Sigmoid colon (tissue), 7 donors: Measurements from ENCODE around the gene KDM4F. TPM values are rescaled to one million over a fixed set of nuclear protein-coding genes. Genes with fewer than 3 reads are reported as not detected.
"Not testable (repeated sequence)": the region's sequence is repeated elsewhere in the genome, so short reads cannot be mapped to it uniquely, and the experiment has no call there.

ENCODE experiments used
- DNase-seq: peaks from one replicate; pipeline ENCODE4 v3.0.0-alpha.2; 2019
- H3K27ac ChIP-seq, 4 donors: fragments of 200-600 bp; sonication (generic); one replicate each; pipeline ENCODE4 v1.5.1; 2016 to 2019; ENCODE audit warnings: mild to moderate bottlenecking in 1 of 4
- H3K27me3 ChIP-seq, 3 donors: fragments of 200-600 bp; sonication (generic); one replicate each; pipeline ENCODE4 v1.5.1; 2019; ENCODE audit warnings: mild to moderate bottlenecking in 1 of 3
- H3K36me3 ChIP-seq, 4 donors: fragments of 200-600 bp; sonication (generic); one replicate each; pipeline ENCODE4 v1.5.1; 2016 to 2019
- H3K4me1 ChIP-seq, 4 donors: fragments of 200-600 bp; sonication (generic); one replicate each; pipeline ENCODE4 v1.5.1; 2017 to 2019
- H3K4me3 ChIP-seq, 4 donors: fragments of 200-600 bp; sonication (generic); one replicate each; pipeline ENCODE4 v1.5.1; 2017 to 2019; ENCODE audit warnings: mild to moderate bottlenecking in 2 of 4, moderate library complexity in 1 of 4
- H3K9me3 ChIP-seq, 4 donors: fragments of 200-600 bp in 3 of 4; sonication (generic) in 3 of 4; one replicate each; pipeline versions ENCODE4 v1.5.1 to v1.6.1; 2013 to 2019
- CTCF ChIP-seq, 4 experiments: fragments of 450-650 bp in 3 of 4; fragments of 200-600 bp in 1 of 4; IDR thresholded peaks; one replicate each; pipeline ENCODE4 v1.5.1; 2016 to 2019; ENCODE audit warnings: antibody characterized with exemption in 4 of 4, mild to moderate bottlenecking in 3 of 4, moderate library complexity in 2 of 4
- EP300 ChIP-seq, 4 donors: sonication (generic); formaldehyde crosslinking; IDR thresholded peaks; one replicate each; pipeline ENCODE4 v1.6.1; 2017; ENCODE audit warnings: antibody characterized with exemption in 4 of 4
- POLR2A ChIP-seq, 2 donors: fragments of 450-650 bp; IDR thresholded peaks; one replicate each; pipeline ENCODE4 v1.6.1; 2016; ENCODE audit warnings: antibody characterized with exemption in 2 of 2, mild to moderate bottlenecking in 2 of 2, moderate library complexity in 2 of 2
- POLR2AphosphoS5 ChIP-seq, 4 donors: sonication (generic); formaldehyde crosslinking; IDR thresholded peaks; one replicate each; pipeline ENCODE4 v1.6.1; 2017; ENCODE audit warnings: antibody characterized with exemption in 4 of 4
- WGBS, 2 donors: extraction: QIAGEN DNeasy Blood & Tissue Kit; methylation state at CpG; one replicate each; pipeline ENCODE4 v1.1.7; 2013; 5-methylcytosine and 5-hydroxymethylcytosine counted together
- intact Hi-C: fragments of 100-400 bp; cut with DNase I; formaldehyde crosslinking; loops from one replicate; pipeline ENCODE4 v1.15.1; 2023
- polyA plus RNA-seq, 3 donors: library from polyadenylated mRNA; stranded (reverse); fragments of 200-250 nt; gene quantifications; one replicate each; pipeline ENCODE4 v1.2.3, GENCODE V29; 2013
- total RNA-seq, 4 donors: library from RNA; depleted of rRNA; stranded (reverse); fragments of >200 nt; gene quantifications; one replicate each; pipeline ENCODE4 v1.1.0, GENCODE V29; 2016
- donor health status: healthy with polysubstance abuse.
- donor health status: Bipolar disorder and iron deficiency.
- donor health status: healthy.

KDM4F gene
- total and polyA plus RNA-seq, 7 donors = not detected

- TF ChIP-seq CTCF (IDR thresholded peaks at IDR 0.05) (no peak), EP300 (IDR thresholded peaks at IDR 0.05) (no peak), POLR2AphosphoS5 (IDR thresholded peaks at IDR 0.05) (no peak), POLR2A (IDR thresholded peaks at IDR 0.05) (no peak)
- no peak for DNase-seq
- intact Hi-C loops = no loop called here
Observed at GRCh38 chr11:95016139-95016538, 33.1 kb upstream of the KDM4F start.

GRCh38 chr11:95021468-95021867 is 27.8 kb upstream of the KDM4F start:
- DNase-seq, H3K4me3 ChIP-seq, H3K9me3 ChIP-seq, intact Hi-C loops, H3K27me3 ChIP-seq, H3K4me1 ChIP-seq, H3K36me3 ChIP-seq, H3K27ac ChIP-seq: not testable (repeated sequence)
- 87 to 93% methylated on average over 5 of the region's 5 CpGs for WGBS, 2 donors

More at GRCh38 chr11:95016139-95016538, 33.1 kb upstream of the KDM4F start:
- no peaks in the 10 kb centered on the region for H3K9me3 ChIP-seq
- no peaks in the 10 kb centered on the region for H3K36me3 ChIP-seq
- WGBS, 2 donors = 35 to 64% methylated on average over 2 of the region's 2 CpGs
- H3K4me3 ChIP-seq = no peak overlapping the region
- no peaks in the 10 kb centered on the region for H3K27me3 ChIP-seq
- H3K4me1 ChIP-seq = no peaks in the 10 kb centered on the region
- no peak overlapping the region for H3K27ac ChIP-seq

- intact Hi-C loops = no loop called here
- Histone ChIP-seq H3K9me3 (no peaks in the 10 kb centered on the region), H3K36me3 (no peaks in the 10 kb centered on the region), H3K27me3 (no peaks in the 10 kb centered on the region), H3K4me1 (no peaks in the 10 kb centered on the region), H3K27ac (no peak within 1 kb of the TSS), H3K4me3 (no peak within 1 kb of the TSS)
- no peak for DNase-seq
- no peak for TF ChIP-seq POLR2AphosphoS5 (IDR thresholded peaks at IDR 0.05)
- WGBS, 2 donors = 93 to 96% methylated on average over 1 of the region's 1 CpG
Observed at GRCh38 chr11:95024958-95025357, 24.3 kb upstream of the KDM4F start, which contains the start of gene KDM4E. KDM4E (plus strand) TSS chr11:95025258; CDS start chr11:95025558, 300 bp downstream.

GRCh38 chr11:95025594-95025993 is 23.6 kb upstream of the KDM4F start:
- WGBS, 2 donors = 45 to 91% methylated on average over 8 of the region's 9 CpGs
- H3K27ac ChIP-seq, DNase-seq, H3K27me3 ChIP-seq, H3K4me1 ChIP-seq, H3K9me3 ChIP-seq, H3K4me3 ChIP-seq, H3K36me3 ChIP-seq, intact Hi-C loops: not testable (repeated sequence)

GRCh38 chr11:95028357-95028756 is 20.9 kb upstream of the KDM4F start:
- TF ChIP-seq CTCF (IDR thresholded peaks at IDR 0.05) (no peak), EP300 (IDR thresholded peaks at IDR 0.05) (no peak), POLR2A (IDR thresholded peaks at IDR 0.05) (no peak), POLR2AphosphoS5 (IDR thresholded peaks at IDR 0.05) (no peak)
- intact Hi-C loops = no loop called here

GRCh38 chr11:95033051-95033450 is 16.2 kb upstream of the KDM4F start:
- Histone ChIP-seq H3K9me3 (no peaks in the 10 kb centered on the region), H3K4me3 (no peak overlapping the region), H3K27ac (no peak overlapping the region), H3K36me3 (no peaks in the 10 kb centered on the region), H3K4me1 (no peaks in the 10 kb centered on the region), H3K27me3 (peaks cover 8 to 17% (median 16%) of the 10 kb centered on the region in 3 donors)
- intact Hi-C loops = no loop called here
- WGBS, 2 donors = 92 to 95% methylated on average over 1 of the region's 1 CpG
- no peak for DNase-seq
- TF ChIP-seq EP300 (IDR thresholded peaks at IDR 0.05) = no peak
- TF ChIP-seq POLR2A (IDR thresholded peaks at IDR 0.05) = no peak
- TF ChIP-seq POLR2AphosphoS5 (IDR thresholded peaks at IDR 0.05) = no peak
- TF ChIP-seq CTCF (IDR thresholded peaks at IDR 0.05) = no peak

More at GRCh38 chr11:95028357-95028756, 20.9 kb upstream of the KDM4F start:
- Histone ChIP-seq H3K27me3 (no peaks in the 10 kb centered on the region), H3K4me1 (no peaks in the 10 kb centered on the region), H3K9me3 (no peaks in the 10 kb centered on the region), H3K4me3 (no peak overlapping the region), H3K36me3 (no peaks in the 10 kb centered on the region), H3K27ac (no peak overlapping the region)
- no peak for DNase-seq
- WGBS, 2 donors = 79 to 80% methylated on average over 3 of the region's 3 CpGs
